HepG2 (cell line): Measurements from ENCODE around the gene PCGF5. TPM values are rescaled to one million over a fixed set of nuclear protein-coding genes. Genes with fewer than 3 reads are reported as not detected.

Source experiments
- ATAC-seq: fragments of 200-7000 bp; cut with Tn5 transposase; 3 replicates; pipeline ENCODE4 v1.9.1; 2020; ENCODE audit warnings: mild to moderate bottlenecking, moderate library complexity
- BruUV-seq: library from RNA; stranded (reverse); fragments of 400-500 nt; replicated peaks from 2 replicates; lab custom pipeline; 2021; lab: Mats Ljungman, UMichigan
- CTCF ChIA-PET: fragments of 300-600 bp; formaldehyde crosslinking; extraction: SDS; loops from one replicate; lab custom pipeline; 2021; ENCODE audit warnings: low total read pairs, inconsistent platforms, low intra/inter-chr PET ratio; lab: Yijun Ruan, JAX
- POLR2A ChIA-PET: fragments of 350-600 bp; sonication (Branson Sonifier 250); formaldehyde crosslinking; loops from one replicate; lab custom pipeline; 2020; ENCODE audit warnings: antibody characterized with exemption, inconsistent platforms; lab: Yijun Ruan, JAX
- DNase-seq: peaks from one replicate; pipeline ENCODE4 v3.0.0-alpha.2; 2015; ENCODE audit warnings: low spot score
- FAIRE-seq: peaks from 3 replicates; lab custom pipeline; 2011; peaks lifted over from hg19 to GRCh38; lab: Jason Lieb, UNC
- H2AFZ ChIP-seq: one replicate; pipeline ENCODE4 v1.6.1; 2011; ENCODE audit warnings: low read length, inconsistent platforms
- H3K27ac ChIP-seq: fragments of 300-600 bp; 3 replicates; pipeline ENCODE4 v1.8.0; 2011; ENCODE audit warnings: mixed run types, mild to moderate bottlenecking, mixed read lengths, low read length, inconsistent platforms; ENCODE audit not compliant: insufficient read depth; ENCODE audit errors: extremely low read length
- H3K27me3 ChIP-seq, 2 experiments: fragments of 200-600 bp in 1 of 2; 2 replicates in 1 of 2; 3 replicates in 1 of 2; pipeline versions ENCODE4 v1.6.0 to v1.8.0; 2011; ENCODE audit warnings: low read length in 2 of 2, mild to moderate bottlenecking in 2 of 2, moderate library complexity in 2 of 2, inconsistent platforms in 1 of 2; ENCODE audit not compliant: insufficient read depth in 2 of 2, control insufficient read depth in 1 of 2
- H3K36me3 ChIP-seq, 2 experiments: fragments of 200-600 bp in 1 of 2; replicated peaks in 1 of 2; 2 replicates in 1 of 2; 3 replicates in 1 of 2; pipeline versions ENCODE4 v1.5.1 to v1.8.0; 2011; ENCODE audit warnings: low read length in 2 of 2, inconsistent platforms in 1 of 2; ENCODE audit not compliant: insufficient read depth in 2 of 2, control insufficient read depth in 1 of 2
- H3K4me1 ChIP-seq: 2 replicates; pipeline ENCODE4 v1.5.1; 2012; ENCODE audit warnings: low read length, inconsistent platforms; ENCODE audit not compliant: insufficient read depth
- H3K4me2 ChIP-seq: 2 replicates; pipeline ENCODE4 v1.6.0; 2011; ENCODE audit warnings: low read depth, low read length, inconsistent platforms
- H3K4me3 ChIP-seq, 3 experiments: fragments of 200-600 bp in 1 of 3; sonication (generic), shearing (Covaris generic) in 1 of 3; replicated peaks in 1 of 3; 2 replicates each; pipeline ENCODE4 v1.5.1; 2011 to 2016; ENCODE audit warnings: low read length in 3 of 3, inconsistent platforms in 2 of 3, low read depth in 2 of 3, mild to moderate bottlenecking in 2 of 3, control low read depth in 1 of 3, mixed read lengths in 1 of 3; ENCODE audit not compliant: insufficient read depth in 1 of 3
- H3K79me2 ChIP-seq: one replicate; pipeline ENCODE4 v1.6.1; 2011; ENCODE audit warnings: low read length, inconsistent platforms; ENCODE audit not compliant: insufficient read depth
- H3K9ac ChIP-seq: 2 replicates; pipeline ENCODE4 v1.6.0; 2011; ENCODE audit warnings: mild to moderate bottlenecking, low read depth, low read length, inconsistent platforms; ENCODE audit not compliant: insufficient read depth
- H3K9me3 ChIP-seq: 2 replicates; pipeline ENCODE4 v1.5.1; 2012; ENCODE audit warnings: mild to moderate bottlenecking, low read length
- H4K20me1 ChIP-seq: 2 replicates; pipeline ENCODE4 v1.6.0; 2011; ENCODE audit warnings: inconsistent platforms, mild to moderate bottlenecking, low read length, moderate library complexity; ENCODE audit not compliant: insufficient read depth
- CBFB ChIP-seq: sonication (generic); formaldehyde crosslinking; IDR thresholded peaks from 2 replicates; pipeline ENCODE4 v1.4.0; 2020; ENCODE audit warnings: missing genetic modification reagents
- GZF1 ChIP-seq: sonication (generic); formaldehyde crosslinking; IDR thresholded peaks from 2 replicates; pipeline ENCODE4 v1.5.1; 2020; ENCODE audit warnings: mild to moderate bottlenecking, missing genetic modification reagents
- IKZF4 ChIP-seq: sonication (generic); formaldehyde crosslinking; IDR thresholded peaks from 2 replicates; pipeline ENCODE4 v1.5.1; 2020; ENCODE audit warnings: borderline replicate concordance, mild to moderate bottlenecking, low read depth, missing genetic modification reagents; ENCODE audit errors: not compliant biosample characterization
- JUN ChIP-seq: sonication (generic); formaldehyde crosslinking; IDR thresholded peaks from 2 replicates; pipeline ENCODE4 v1.4.0; 2020; ENCODE audit warnings: mild to moderate bottlenecking, missing genetic modification reagents
- SIX1 ChIP-seq: sonication (generic); formaldehyde crosslinking; IDR thresholded peaks from 2 replicates; pipeline ENCODE4 v1.4.0; 2020; ENCODE audit warnings: missing genetic modification reagents, borderline replicate concordance
- SP5 ChIP-seq: IDR thresholded peaks from 2 replicates; pipeline ENCODE4 v1.6.1; 2016; ENCODE audit warnings: low read depth, borderline replicate concordance
- STAG1 ChIP-seq: sonication (generic); formaldehyde crosslinking; IDR thresholded peaks from 2 replicates; pipeline ENCODE4 v1.4.0; 2020; ENCODE audit warnings: missing genetic modification reagents
- ZMYM3 ChIP-seq: sonication (generic); formaldehyde crosslinking; IDR thresholded peaks from 2 replicates; pipeline ENCODE4 v1.5.1; 2020; ENCODE audit warnings: mild to moderate bottlenecking, missing genetic modification reagents
- ZMYM4 ChIP-seq: sonication (generic); formaldehyde crosslinking; IDR thresholded peaks from 2 replicates; pipeline ENCODE4 v1.8.1; 2023; ENCODE audit warnings: mild to moderate bottlenecking, missing genetic modification reagents
- ZNF160 ChIP-seq: sonication (generic); formaldehyde crosslinking; IDR thresholded peaks from 2 replicates; pipeline ENCODE4 v1.8.0; 2022; ENCODE audit warnings: mild to moderate bottlenecking, inconsistent platforms, missing genetic modification reagents
- ZNF296 ChIP-seq: sonication (generic); formaldehyde crosslinking; conservative IDR thresholded peaks from 2 replicates; pipeline ENCODE4 v1.5.0; 2020; ENCODE audit warnings: mild to moderate bottlenecking, missing genetic modification reagents
- ZNF468 ChIP-seq: sonication (generic); formaldehyde crosslinking; IDR thresholded peaks from 2 replicates; pipeline ENCODE4 v1.8.0; 2022; ENCODE audit warnings: mild to moderate bottlenecking, moderate library complexity, missing genetic modification reagents
- ZNF605 ChIP-seq: sonication (generic); formaldehyde crosslinking; IDR thresholded peaks from 2 replicates; pipeline ENCODE4 v1.8.0; 2022; ENCODE audit warnings: mild to moderate bottlenecking, missing genetic modification reagents
- ZNF660 ChIP-seq: sonication (generic); formaldehyde crosslinking; IDR thresholded peaks from 2 replicates; pipeline ENCODE4 v1.5.1; 2020; ENCODE audit warnings: mild to moderate bottlenecking, low read depth, missing genetic modification reagents, borderline replicate concordance
- ZNF703 ChIP-seq: sonication (generic); formaldehyde crosslinking; IDR thresholded peaks from 2 replicates; pipeline ENCODE4 v1.5.1; 2020; ENCODE audit warnings: missing genetic modification reagents, mild to moderate bottlenecking, moderate library complexity, borderline replicate concordance
- ZSCAN21 ChIP-seq: sonication (generic); formaldehyde crosslinking; IDR thresholded peaks from 2 replicates; pipeline ENCODE4 v1.8.0; 2022; ENCODE audit warnings: mild to moderate bottlenecking, missing genetic modification reagents, moderate library complexity, borderline replicate concordance
- WGBS: methylation state at CpG from one replicate; pipeline ENCODE4 v1.1.6; 2017; ENCODE audit warnings: low lambda C conversion rate; 5-methylcytosine and 5-hydroxymethylcytosine counted together
- in situ Hi-C: cut with HindIII; loops from 2 replicates; pipeline ENCODE4 v1.10.0; 2017; ENCODE audit warnings: low pct_unique_long_range_greater_than_20kb; ENCODE audit not compliant: extremely low pct_ligation_motif_present
- intact Hi-C: fragments of 100-400 bp; cut with micrococcal nuclease; formaldehyde crosslinking; loops from one replicate; pipeline ENCODE4 v1.10.0; 2022; ENCODE audit not compliant: unreplicated experiment
- polyA plus RNA-seq, 8 experiments: library from polyadenylated mRNA; depleted of rRNA in 3 of 8; stranded (reverse) in 7 of 8; unstranded in 1 of 8; fragments of >200 nt; fragmentation: Illumina TruSeq in 4 of 8; extraction: Trizol in 4 of 8; gene quantifications; 2 replicates each; pipeline versions ENCODE4 v1.2.1 to v1.2.3, GENCODE V29; 2011 to 2016; ENCODE audit warnings: low read depth in 4 of 8, missing spikeins in 1 of 8, mixed read lengths in 1 of 8; ENCODE audit not compliant: insufficient read depth in 1 of 8
- total RNA-seq, 5 experiments: library from RNA; depleted of rRNA; stranded (reverse); fragments of >200 nt; fragmentation: Illumina TruSeq; extraction: Trizol; gene quantifications; 2 replicates each; pipeline ENCODE4 v1.2.3, GENCODE V29; 2016; ENCODE audit warnings: low read depth in 1 of 5
- TF ChIP-seq, protein P1 (sequence below): sonication (generic); formaldehyde crosslinking; IDR thresholded peaks from 2 replicates; pipeline ENCODE4 v1.5.0; 2020; ENCODE audit warnings: mild to moderate bottlenecking, missing genetic modification reagents, borderline replicate concordance
- TF ChIP-seq, protein P2 (sequence below): sonication (generic); formaldehyde crosslinking; IDR thresholded peaks from 2 replicates; pipeline ENCODE4 v1.4.0; 2020; ENCODE audit warnings: missing genetic modification reagents
- TF ChIP-seq, protein P3 (sequence below), 2 experiments: fragments of 450-650 bp in 1 of 2; sonication (generic) in 1 of 2; formaldehyde crosslinking; IDR thresholded peaks; 2 replicates each; pipeline versions ENCODE4 v1.5.0 to v1.8.0; 2020 to 2022; ENCODE audit warnings: mild to moderate bottlenecking in 1 of 2, missing genetic modification reagents in 1 of 2

The PCGF5 gene
- total and polyA plus RNA-seq, 2 of the 13 experiments (the other 11 are each of a cell fraction or from before 2014, with no cell fraction given) = 61.3 to 138 TPM

DNA sequence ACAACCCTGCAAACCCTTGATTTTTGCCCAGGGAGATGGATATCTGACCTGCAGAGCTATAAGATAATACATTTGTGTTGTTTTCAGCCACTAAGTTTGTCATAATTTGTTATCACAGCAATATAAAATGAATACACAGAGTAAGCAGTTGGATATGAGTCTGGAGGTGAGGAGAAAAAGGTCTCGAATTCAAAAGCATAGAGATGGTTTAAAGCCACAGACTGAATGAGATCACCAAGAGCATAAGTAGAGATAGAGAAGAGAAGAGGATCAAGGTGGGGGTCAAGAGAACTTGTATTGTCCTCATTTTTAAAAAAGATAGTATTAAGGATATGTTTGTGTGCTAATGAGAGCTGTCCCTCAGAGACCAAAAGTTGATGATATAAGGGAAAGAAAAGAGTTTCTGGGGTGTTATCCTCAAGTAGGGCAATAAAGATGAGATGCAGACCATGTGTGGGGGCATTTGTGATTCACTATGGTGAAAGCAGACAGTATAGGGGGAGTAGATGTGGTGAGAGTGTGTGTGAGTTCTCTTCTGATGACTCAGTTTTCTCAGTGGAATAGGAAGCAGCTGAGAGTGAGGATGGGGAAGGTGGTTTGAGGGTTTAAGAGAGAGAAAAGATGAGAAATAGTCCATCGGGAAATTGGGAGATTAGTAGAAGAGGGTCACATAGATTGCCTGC lies 25.8 kb upstream of the PCGF5 start:
- no peak for DNase-seq
- no peak overlapping the region for H3K27ac ChIP-seq
- no peak for TF ChIP-seq ZMYM3 (CRISPR knock-in tag)
- TF ChIP-seq, protein P1, sequence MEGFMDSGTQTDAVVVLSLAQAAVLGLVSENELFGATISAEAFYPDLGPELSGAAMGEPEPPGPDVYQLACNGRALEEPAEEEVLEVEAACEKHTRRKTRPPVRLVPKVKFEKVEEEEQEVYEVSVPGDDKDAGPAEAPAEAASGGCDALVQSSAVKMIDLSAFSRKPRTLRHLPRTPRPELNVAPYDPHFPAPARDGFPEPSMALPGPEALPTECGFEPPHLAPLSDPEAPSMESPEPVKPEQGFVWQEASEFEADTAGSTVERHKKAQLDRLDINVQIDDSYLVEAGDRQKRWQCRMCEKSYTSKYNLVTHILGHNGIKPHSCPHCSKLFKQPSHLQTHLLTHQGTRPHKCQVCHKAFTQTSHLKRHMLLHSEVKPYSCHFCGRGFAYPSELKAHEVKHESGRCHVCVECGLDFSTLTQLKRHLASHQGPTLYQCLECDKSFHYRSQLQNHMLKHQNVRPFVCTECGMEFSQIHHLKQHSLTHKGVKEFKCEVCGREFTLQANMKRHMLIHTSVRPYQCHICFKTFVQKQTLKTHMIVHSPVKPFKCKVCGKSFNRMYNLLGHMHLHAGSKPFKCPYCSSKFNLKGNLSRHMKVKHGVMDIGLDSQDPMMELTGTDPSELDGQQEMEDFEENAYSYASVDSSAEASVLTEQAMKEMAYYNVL (CRISPR knock-in tag) = no peak
- TF ChIP-seq ZNF660 = no peak
- TF ChIP-seq ZNF468 = no peak
- no peak for TF ChIP-seq IKZF4 (CRISPR knock-in tag)
- TF ChIP-seq ZNF296 (CRISPR knock-in tag) = no peak
- TF ChIP-seq ZNF703 (CRISPR knock-in tag) = no peak
- TF ChIP-seq, protein P2, sequence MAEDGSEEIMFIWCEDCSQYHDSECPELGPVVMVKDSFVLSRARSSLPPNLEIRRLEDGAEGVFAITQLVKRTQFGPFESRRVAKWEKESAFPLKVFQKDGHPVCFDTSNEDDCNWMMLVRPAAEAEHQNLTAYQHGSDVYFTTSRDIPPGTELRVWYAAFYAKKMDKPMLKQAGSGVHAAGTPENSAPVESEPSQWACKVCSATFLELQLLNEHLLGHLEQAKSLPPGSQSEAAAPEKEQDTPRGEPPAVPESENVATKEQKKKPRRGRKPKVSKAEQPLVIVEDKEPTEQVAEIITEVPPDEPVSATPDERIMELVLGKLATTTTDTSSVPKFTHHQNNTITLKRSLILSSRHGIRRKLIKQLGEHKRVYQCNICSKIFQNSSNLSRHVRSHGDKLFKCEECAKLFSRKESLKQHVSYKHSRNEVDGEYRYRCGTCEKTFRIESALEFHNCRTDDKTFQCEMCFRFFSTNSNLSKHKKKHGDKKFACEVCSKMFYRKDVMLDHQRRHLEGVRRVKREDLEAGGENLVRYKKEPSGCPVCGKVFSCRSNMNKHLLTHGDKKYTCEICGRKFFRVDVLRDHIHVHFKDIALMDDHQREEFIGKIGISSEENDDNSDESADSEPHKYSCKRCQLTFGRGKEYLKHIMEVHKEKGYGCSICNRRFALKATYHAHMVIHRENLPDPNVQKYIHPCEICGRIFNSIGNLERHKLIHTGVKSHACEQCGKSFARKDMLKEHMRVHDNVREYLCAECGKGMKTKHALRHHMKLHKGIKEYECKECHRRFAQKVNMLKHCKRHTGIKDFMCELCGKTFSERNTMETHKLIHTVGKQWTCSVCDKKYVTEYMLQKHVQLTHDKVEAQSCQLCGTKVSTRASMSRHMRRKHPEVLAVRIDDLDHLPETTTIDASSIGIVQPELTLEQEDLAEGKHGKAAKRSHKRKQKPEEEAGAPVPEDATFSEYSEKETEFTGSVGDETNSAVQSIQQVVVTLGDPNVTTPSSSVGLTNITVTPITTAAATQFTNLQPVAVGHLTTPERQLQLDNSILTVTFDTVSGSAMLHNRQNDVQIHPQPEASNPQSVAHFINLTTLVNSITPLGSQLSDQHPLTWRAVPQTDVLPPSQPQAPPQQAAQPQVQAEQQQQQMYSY (CRISPR knock-in tag) = no peak
- TF ChIP-seq CBFB = no peak
- TF ChIP-seq, protein P3, sequence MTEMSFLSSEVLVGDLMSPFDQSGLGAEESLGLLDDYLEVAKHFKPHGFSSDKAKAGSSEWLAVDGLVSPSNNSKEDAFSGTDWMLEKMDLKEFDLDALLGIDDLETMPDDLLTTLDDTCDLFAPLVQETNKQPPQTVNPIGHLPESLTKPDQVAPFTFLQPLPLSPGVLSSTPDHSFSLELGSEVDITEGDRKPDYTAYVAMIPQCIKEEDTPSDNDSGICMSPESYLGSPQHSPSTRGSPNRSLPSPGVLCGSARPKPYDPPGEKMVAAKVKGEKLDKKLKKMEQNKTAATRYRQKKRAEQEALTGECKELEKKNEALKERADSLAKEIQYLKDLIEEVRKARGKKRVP (CRISPR knock-in tag; IDR thresholded peaks at IDR 0.05) = no peak
- no peak for TF ChIP-seq ZNF605 (CRISPR knock-in tag)
- TF ChIP-seq JUN (CRISPR knock-in tag) = no peak
- no peak for TF ChIP-seq SIX1
- no peak for TF ChIP-seq STAG1 (CRISPR knock-in tag)
- TF ChIP-seq SP5 = no peak
- TF ChIP-seq GZF1 (CRISPR knock-in tag) = no peak
- no peak for TF ChIP-seq ZSCAN21
- no peak for TF ChIP-seq ZNF160 (CRISPR knock-in tag)
- TF ChIP-seq ZMYM4 (CRISPR knock-in tag) = no peak
- intact Hi-C loops (no loop called here), in situ Hi-C loops (no loop called here)
- peaks cover 17% of the 10 kb centered on the region for H3K79me2 ChIP-seq
- H4K20me1 ChIP-seq = no peaks in the 10 kb centered on the region
- peaks cover 1 to 2% of the 10 kb centered on the region in 2 experiments; a peak in 1 of 5 replicates for H3K36me3 ChIP-seq
- ChIA-PET POLR2A (no interaction called here), CTCF (no interaction called here)
- ATAC-seq = no peak
- no peak overlapping the region for H3K4me2 ChIP-seq
- no peak overlapping the region for H3K9ac ChIP-seq
- no peak overlapping the region for H3K4me3 ChIP-seq
- no peaks in the 10 kb centered on the region for H3K27me3 ChIP-seq
- WGBS = 100% methylated on average over 2 of the region's 2 CpGs
- no peak for FAIRE-seq
- BruUV-seq = no TSS peak
- no peak overlapping the region for H2AFZ ChIP-seq
- H3K4me1 ChIP-seq = peaks cover 11% of the 10 kb centered on the region
- no peaks in the 10 kb centered on the region for H3K9me3 ChIP-seq
